HG03139 (cell line): Measurements from ENCODE around the gene KRTAP4-12.
"Not testable (repeated sequence)": the region's sequence is repeated elsewhere in the genome, so short reads cannot be mapped to it uniquely, and the experiment has no call there.

Source experiments
- ATAC-seq: cut with Tn5 transposase; IDR thresholded peaks from one replicate; pipeline ENCODE4 v1.9.1; 2021; ENCODE audit not compliant: unreplicated experiment

KRTAP4-12 gene

GRCh38 chr17:41123991-41124371, at the start of gene KRTAP4-12:
KRTAP4-12 (minus strand) TSS chr17:41124182; CDS start chr17:41124122, 60 bp downstream.
- ATAC-seq = not testable (repeated sequence)

- ATAC-seq = no peak
These were observed 47.9 kb upstream of the KRTAP4-12 start for GRCh38 chr17:41171886-41172285.

GRCh38 chr17:41168121-41168520, 44.1 kb upstream of the KRTAP4-12 start, which contains the start of gene KRTAP4-3:
KRTAP4-3 (minus strand) TSS chr17:41168221; CDS start chr17:41168172, 49 bp downstream.
- ATAC-seq = no peak

DNA sequence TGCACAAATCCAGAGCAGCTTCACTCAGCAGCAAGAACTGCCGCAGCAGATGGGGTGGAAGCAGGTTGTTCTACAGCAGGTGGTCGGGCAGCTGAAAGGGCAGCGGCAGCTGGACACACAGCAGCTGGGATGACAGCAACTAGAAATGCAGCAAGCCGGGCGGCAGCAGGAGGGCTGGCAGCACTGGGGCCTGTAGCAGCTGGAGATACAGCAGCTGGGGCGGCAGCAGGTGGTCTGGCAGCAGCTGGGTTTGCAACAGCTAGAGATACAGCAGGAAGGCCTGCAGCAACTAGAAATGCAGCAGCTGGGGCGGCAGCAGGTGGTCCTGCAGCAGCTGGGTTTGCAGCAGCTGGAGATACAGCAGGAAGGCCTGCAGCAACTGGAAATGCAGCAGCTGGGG, 43.6 kb upstream of the KRTAP4-12 start:
- ATAC-seq = no peak

- ATAC-seq = no peak
These were observed 39.8 kb upstream of the KRTAP4-12 start for GRCh38 chr17:41163828-41164227.

- no peak for ATAC-seq
These were observed 36.7 kb upstream of the KRTAP4-12 start, which contains the start of gene KRTAP4-4 for GRCh38 chr17:41160648-41161047. KRTAP4-4 (minus strand) TSS chr17:41160748; CDS start chr17:41160691, 57 bp downstream.

- ATAC-seq = not testable (repeated sequence)
These were observed 36.2 kb upstream of the KRTAP4-12 start for GRCh38 chr17:41160190-41160589.

DNA sequence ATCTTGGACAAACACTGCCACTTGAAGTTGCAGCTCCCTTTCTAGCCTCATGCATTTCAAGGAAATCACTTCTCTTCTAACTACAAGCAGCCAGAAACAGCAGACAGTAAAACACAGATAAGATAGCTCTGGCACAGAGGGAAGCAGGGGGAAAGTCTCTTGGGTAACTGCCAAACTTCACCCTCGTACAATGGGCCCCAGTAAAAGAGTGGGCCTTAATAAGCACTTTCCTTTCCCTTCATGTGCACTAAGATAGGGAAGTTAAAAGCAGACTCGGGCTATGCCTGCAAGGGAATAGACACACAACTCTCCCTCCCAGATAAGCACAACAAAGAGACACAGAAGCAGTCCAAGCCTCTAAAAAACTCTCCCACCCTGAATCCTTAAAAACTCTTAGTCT, 29.9 kb upstream of the KRTAP4-12 start:
- no peak for ATAC-seq

DNA sequence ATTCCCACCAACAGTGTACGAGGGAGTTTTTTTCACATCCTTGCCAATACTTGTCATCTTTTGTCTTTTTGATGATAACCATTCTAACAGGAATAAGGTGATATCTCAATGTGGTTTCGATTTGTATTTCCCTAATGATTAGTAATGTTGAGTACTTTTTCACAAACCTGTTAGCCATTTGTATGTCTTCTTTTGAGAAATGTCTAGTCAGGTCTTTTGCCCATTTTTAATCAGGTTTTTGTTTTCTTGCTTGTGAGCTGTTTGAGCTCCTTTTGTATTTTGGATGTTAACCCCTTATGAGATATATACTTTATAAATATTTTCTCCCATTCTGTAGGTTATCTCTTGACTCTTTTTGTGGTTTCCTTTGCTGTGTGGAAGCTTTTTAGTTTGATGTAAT, 27.5 kb upstream of the KRTAP4-12 start:
- ATAC-seq = no peak

- no peak for ATAC-seq
These were observed 26.0 kb upstream of the KRTAP4-12 start for GRCh38 chr17:41150026-41150425.

DNA sequence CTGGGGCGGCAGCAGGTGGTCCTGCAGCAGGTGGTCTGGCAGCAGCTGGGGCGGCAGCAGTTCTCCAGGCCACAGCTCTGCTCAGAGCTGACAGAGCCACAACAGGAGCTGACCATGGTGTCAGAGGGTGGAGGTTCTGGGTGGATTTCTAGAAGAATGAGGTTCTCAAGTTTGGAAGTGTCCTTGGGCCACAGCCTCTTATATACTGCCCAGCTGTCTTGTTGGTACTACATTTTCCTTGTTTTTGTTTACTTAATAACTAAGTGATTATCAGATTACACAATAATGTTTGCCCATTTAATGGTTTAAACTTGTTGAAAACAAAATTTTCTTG, 25.6 kb upstream of the KRTAP4-12 start, which contains the start of gene KRTAP4-5:
KRTAP4-5 (minus strand) TSS at position 174 of the 334 bp plus-strand sequence; CDS start at position 116, 58 bp downstream.
- no peak for ATAC-seq

- not testable (repeated sequence) for ATAC-seq
These were observed 25.1 kb upstream of the KRTAP4-12 start for GRCh38 chr17:41148971-41149651.

DNA sequence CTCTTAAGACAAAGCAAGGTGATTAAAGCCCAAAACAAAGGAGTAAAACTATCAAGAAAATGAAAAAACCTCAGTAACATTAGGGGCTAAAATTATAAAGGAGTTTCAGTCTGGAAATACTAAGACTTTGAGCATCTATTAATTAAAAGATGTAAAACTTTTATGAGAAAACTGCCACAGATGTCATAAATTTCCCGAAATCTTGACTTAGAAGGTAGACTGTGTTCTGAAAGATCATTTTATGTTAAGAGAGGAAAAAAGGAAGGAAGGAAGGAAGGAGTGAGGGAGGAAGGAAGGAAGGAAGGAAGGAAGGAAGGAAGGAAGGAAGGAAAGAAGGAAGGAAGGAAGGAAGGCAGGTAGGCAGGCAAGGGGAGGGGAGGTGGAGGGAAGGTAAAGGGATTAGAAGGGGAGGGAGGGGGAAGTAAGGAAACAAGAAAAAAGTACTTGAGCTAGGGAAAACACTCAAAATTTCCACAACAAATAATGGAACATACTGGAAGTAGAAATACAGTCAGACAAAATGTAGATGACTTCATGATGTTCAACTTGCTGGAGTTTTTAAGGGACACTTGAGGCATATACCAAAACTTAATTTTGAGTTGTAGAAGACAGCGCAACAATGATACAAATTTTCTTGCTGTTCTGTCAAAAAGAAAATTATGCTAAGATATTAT, 23.7 kb upstream of the KRTAP4-12 start:
- ATAC-seq = no peak

DNA sequence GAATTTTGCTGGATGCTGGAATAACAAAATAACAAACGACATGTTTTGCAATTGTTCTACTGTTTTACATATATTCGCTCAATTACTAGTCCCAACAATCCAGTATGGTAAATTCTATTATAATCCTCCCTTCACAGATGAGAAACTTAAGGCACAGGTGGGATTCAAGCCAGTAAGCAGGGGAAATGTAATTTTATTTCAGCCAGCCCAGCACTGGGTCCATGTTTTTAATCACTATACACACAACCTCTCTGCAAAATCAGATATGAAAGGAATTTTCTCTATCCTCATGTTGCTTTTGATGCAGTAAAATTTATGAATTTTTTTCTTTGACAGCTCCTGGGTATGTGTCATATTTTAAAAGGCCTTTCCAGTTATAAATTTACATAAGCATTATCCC, 21.3 kb upstream of the KRTAP4-12 start:
- ATAC-seq = no peak

GRCh38 chr17:41144846-41145245, 20.9 kb upstream of the KRTAP4-12 start:
- ATAC-seq = no peak

GRCh38 chr17:41141361-41141760, 17.4 kb upstream of the KRTAP4-12 start:
- ATAC-seq = no peak

GRCh38 chr17:41140360-41141131, 16.6 kb upstream of the KRTAP4-12 start, which contains the start of gene KRTAP4-6:
KRTAP4-6 (minus strand) TSS chr17:41140544; CDS start chr17:41140487, 57 bp downstream.
- no peak for ATAC-seq

DNA sequence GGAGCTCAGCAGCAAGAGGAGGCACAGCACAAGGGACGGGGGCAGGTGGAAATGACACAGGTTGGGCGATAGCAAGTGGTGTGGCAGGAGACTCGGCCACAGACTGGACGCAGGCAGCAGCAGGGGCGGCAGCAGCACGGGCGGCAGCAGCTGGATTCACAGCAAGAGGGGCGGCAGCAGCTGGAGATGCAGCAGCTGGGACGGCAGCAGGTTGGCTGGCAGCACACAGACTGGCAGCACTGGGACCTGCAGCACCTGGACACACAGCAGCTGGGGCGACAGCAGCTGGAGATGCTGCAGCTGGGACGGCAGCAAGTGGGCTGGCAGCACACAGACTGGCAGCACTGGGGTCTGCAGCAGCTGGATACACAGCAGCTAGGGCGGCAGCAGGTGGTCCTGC, 15.9 kb upstream of the KRTAP4-12 start:
- ATAC-seq = not testable (repeated sequence)

DNA sequence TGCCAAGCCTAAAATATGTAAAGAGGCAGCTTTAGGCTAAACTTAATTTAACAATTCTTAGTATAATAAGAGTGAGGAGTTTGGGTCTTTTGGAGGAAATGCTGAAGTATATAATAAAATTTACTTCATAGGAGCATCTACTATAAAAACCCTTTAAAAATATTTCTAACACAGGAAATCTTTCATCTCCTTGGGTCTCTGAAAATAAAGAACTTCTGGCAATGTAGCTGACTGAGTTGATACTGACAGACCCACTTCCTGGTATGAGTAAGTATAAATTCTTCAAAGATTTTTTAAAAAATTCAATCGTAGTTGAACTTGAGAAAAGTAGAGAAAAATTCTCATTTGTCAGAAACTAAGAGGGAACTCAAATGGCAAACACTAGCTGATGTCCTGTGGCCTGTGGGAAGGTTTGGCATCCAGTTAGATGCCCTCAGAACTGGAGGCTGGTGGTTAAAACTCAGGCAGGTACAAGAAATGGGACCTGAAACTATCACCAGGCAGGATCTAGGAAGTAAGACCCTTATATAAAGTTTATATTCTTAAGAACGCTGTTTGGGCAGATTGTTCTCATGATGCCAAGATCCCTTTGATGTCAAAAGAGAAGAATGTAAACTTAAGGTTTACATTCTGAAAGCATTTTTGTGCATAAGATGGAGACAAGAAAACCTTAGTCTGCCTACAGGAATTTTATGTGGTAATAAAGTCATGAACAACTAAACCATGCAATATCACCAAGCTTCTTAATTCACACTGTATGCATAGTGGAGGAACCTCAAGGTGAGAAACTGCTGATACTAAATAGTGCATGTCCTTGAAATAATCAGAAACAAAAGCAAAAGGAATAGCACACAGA, 10.1 kb upstream of the KRTAP4-12 start:
- no peak for ATAC-seq

DNA sequence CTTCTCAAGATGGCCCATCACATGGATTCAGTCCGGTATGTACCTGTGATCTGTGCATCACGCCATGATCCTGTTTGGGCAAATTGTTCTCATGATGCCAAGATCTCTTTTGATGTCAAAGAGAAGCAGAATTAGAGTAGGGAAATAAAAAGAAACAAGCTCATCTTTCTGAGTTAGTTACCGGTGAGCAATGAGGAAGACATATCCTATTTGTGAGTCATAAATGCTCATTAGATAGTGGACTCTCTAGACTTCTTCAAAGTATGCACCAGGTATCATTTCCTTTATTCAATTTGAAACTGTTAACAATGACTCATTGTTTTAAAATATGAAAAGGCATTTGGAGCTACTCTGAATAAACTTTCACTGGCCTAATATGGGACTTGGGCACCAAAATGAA, 8.0 kb upstream of the KRTAP4-12 start:
- no peak for ATAC-seq

GRCh38 chr17:41127371-41127770, 3.4 kb upstream of the KRTAP4-12 start:
- ATAC-seq = no peak
